ENCODE measurements around the gene RBM45.

RBM45 gene

DNA sequence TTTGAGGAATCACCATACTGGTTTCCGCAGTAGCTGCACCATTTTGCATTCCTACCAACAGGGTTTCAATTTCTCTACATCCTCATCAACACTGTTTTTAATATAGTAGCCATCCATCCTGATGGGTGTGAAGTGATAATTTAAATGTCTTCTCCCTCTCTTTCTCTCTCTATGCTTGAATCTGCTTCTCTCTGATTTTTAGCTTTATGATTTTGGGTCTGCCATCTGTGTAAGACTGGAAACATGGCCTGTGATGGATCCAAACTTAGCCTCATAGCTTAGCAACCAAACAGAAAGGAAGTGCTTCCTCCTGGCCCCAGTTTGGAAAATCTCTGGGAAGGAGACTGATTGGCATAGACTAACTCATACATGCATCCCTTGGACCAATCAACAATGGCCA, 48.4 kb downstream of the RBM45 start:
- no peak for DNase-seq (ENCODE audit: low read depth in 2 of 2)

DNA sequence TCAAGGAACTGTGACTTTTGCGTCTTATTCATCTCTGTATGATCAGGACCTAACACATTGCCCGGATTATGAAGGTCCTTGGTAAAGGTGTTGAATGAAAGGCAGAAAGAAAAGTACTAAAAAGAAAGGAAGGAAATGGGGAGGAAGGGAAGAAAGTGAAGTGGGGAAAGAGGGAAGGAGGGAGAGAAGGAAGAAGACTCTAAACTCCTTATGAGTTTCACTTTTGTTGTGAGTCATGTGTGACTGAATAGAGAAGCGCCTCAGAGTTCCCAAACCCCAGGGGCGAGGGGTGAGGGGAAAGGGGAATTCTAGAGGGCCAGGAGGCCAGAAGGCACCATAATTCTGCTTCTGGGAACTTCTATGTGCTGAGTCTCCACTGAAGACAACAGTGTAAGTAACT, 51.2 kb downstream of the RBM45 start:
- no peak for DNase-seq (ENCODE audit: low read depth in 2 of 2)

DNA sequence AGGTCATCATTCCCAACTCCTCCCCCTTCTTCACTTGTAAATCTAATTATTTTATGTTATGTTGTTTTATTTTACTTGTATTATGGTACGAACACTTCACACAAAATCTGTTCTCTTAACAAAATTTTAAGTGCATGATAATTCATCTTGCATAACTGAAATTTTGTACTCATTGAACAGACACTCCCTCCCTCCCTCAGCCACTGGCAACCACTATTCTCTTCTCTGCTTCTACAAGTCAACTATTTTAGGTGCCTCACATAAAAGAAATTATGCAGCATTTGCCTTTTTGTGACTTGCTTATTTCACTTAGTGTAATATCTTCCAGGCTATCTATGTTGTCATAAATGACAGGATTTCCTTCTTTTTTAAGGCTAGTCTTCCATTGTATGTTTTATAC, 51.7 kb downstream of the RBM45 start:
- DNase-seq (ENCODE audit: low read depth in 2 of 2): no peak

DNA sequence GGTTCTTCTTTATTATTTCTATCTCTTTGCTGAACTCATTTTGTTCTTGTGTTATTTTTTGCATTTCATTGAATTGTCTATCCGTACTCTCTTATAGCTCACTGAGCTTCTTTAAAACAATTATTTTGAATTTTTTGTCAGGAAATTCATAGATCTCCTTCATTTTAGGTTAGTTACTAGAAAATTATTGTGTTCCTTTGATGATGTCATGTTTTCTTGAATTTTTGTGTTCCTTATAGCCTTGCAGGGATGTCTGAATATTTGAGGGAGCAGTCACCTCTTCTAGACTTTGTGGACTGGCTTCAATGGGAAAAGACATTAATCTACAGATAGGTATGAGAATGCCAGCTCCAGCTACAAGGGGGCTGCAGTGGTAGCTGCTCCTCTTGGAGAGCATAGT, 61.4 kb downstream of the RBM45 start:
- no peak for DNase-seq (ENCODE audit: low read depth in 2 of 2)

DNA sequence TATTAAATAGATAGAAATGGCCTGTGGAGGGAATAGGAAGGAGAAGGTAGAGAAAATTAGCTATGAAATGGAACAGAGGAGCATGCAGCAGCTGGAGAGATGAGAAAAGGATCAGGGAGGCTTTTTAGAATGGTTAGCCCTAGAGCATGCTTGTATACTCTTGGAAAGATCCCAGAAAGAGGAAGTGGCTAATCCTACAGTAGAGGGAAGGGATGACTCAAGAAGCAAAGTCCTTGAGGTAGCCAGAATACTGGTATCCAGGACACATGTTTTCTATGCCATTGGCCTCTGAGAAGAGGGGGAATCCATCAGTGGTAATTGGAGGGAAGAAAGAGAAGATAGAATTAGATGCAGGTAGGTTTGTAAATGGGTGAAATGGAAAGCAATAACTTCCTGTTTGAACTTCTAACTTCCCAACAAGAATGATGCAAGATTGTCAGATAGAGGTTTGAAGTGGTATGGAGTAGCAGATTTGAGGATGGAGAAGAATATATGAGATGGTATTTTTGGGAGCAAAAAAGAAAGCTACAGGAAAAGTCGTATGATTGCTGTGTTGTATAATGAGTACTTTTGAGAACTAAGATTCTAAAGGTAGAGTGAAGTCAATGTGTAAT, 64.9 kb downstream of the RBM45 start:
- no peak for DNase-seq (ENCODE audit: low read depth in 2 of 2)
